ENCODE results near the gene HIVEP1. TPM values are rescaled to one million over a fixed set of nuclear protein-coding genes. Genes with fewer than 3 reads are reported as not detected.

The HIVEP1 gene
- polyA plus RNA-seq, 1 of the 3 experiments (the other 2 are of a cell fraction), result 7.7 TPM

- H3K27me3 ChIP-seq (ENCODE audit: insufficient read depth), result no peaks in the 10 kb centered on the region
- H3K4me1 ChIP-seq (ENCODE audit: control insufficient read depth in 1 of 2, insufficient read depth in 2 of 2, low read depth in 1 of 2, low read length in 1 of 2), result no peaks in the 10 kb centered on the region
- H3K9ac ChIP-seq, result no peak overlapping the region
- H3F3A ChIP-seq (replicated peaks; ENCODE audit: insufficient read depth), result peaks cover 5% of the 10 kb centered on the region
- TF ChIP-seq TEAD4 (IDR thresholded peaks at IDR 0.05; ENCODE audit: borderline replicate concordance, insufficient read depth), result no peak
- no peak for TF ChIP-seq TCF12 (IDR thresholded peaks at IDR 0.05)
- TF ChIP-seq SMC3 (IDR thresholded peaks at IDR 0.05; ENCODE audit: low read depth, low read length), result no peak
- TF ChIP-seq, protein P1, sequence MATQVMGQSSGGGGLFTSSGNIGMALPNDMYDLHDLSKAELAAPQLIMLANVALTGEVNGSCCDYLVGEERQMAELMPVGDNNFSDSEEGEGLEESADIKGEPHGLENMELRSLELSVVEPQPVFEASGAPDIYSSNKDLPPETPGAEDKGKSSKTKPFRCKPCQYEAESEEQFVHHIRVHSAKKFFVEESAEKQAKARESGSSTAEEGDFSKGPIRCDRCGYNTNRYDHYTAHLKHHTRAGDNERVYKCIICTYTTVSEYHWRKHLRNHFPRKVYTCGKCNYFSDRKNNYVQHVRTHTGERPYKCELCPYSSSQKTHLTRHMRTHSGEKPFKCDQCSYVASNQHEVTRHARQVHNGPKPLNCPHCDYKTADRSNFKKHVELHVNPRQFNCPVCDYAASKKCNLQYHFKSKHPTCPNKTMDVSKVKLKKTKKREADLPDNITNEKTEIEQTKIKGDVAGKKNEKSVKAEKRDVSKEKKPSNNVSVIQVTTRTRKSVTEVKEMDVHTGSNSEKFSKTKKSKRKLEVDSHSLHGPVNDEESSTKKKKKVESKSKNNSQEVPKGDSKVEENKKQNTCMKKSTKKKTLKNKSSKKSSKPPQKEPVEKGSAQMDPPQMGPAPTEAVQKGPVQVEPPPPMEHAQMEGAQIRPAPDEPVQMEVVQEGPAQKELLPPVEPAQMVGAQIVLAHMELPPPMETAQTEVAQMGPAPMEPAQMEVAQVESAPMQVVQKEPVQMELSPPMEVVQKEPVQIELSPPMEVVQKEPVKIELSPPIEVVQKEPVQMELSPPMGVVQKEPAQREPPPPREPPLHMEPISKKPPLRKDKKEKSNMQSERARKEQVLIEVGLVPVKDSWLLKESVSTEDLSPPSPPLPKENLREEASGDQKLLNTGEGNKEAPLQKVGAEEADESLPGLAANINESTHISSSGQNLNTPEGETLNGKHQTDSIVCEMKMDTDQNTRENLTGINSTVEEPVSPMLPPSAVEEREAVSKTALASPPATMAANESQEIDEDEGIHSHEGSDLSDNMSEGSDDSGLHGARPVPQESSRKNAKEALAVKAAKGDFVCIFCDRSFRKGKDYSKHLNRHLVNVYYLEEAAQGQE (IDR thresholded peaks at IDR 0.05; ENCODE audit: low read depth, low read length), result no peak
- TF ChIP-seq POLR2AphosphoS5 (IDR thresholded peaks at IDR 0.05; ENCODE audit: low read depth, low read length), result no peak
- no peak for TF ChIP-seq IRF3 (IDR thresholded peaks at IDR 0.05; ENCODE audit: low read depth, low read length)
- no peak for TF ChIP-seq FOSL2 (IDR thresholded peaks at IDR 0.05; ENCODE audit: borderline replicate concordance, low read depth)
- no peak for TF ChIP-seq RAD21 (IDR thresholded peaks at IDR 0.05; ENCODE audit: low read length)
- no peak for TF ChIP-seq MXI1 (IDR thresholded peaks at IDR 0.05; ENCODE audit: low read depth, low read length)
- ChIA-PET CTCF (no interaction called here), POLR2A (no interaction called here)
- no peaks in the 10 kb centered on the region for H3K9me3 ChIP-seq
- H3K79me2 ChIP-seq (ENCODE audit: insufficient read depth), result no peaks in the 10 kb centered on the region
- H3K36me3 ChIP-seq (replicated peaks in 1 of 2; ENCODE audit: control insufficient read depth in 1 of 2, insufficient read depth in 2 of 2, low read length in 1 of 2), result no peaks in the 10 kb centered on the region
- H2AFZ ChIP-seq (ENCODE audit: low read depth), result no peak overlapping the region
- H3K9me2 ChIP-seq, result no peaks in the 10 kb centered on the region
- DNase-seq, result no peak
- 99% methylated on average over 4 of the region's 5 CpGs for WGBS (ENCODE audit: low lambda C conversion rate)
- no peak overlapping the region for H3K4me3 ChIP-seq (ENCODE audit: low read depth in 2 of 2, low read length in 1 of 2)
- H3K27ac ChIP-seq (ENCODE audit: low read depth in 2 of 2, low read length in 1 of 2), result no peak overlapping the region
- H4K20me1 ChIP-seq (ENCODE audit: insufficient read depth), result no peaks in the 10 kb centered on the region
- H3K4me2 ChIP-seq, result no peak overlapping the region
Measured at GRCh38 chr6:12171717-12172116, 159.6 kb downstream of the HIVEP1 start.

GRCh38 chr6:12172572-12172971 is 160.5 kb downstream of the HIVEP1 start:
- POLR2A ChIA-PET, result no interaction called here
- CTCF ChIA-PET, result no interaction called here
- 57% methylated on average over 2 of the region's 2 CpGs for WGBS (ENCODE audit: low lambda C conversion rate)

More at GRCh38 chr6:12172572-12172971, 160.5 kb downstream of the HIVEP1 start:
- DNase-seq, result no peak
- Histone ChIP-seq H4K20me1 (ENCODE audit: insufficient read depth) (no peaks in the 10 kb centered on the region), H3K79me2 (ENCODE audit: insufficient read depth) (no peaks in the 10 kb centered on the region), H3K27ac (ENCODE audit: low read depth in 2 of 2, low read length in 1 of 2) (no peak overlapping the region), H3F3A (replicated peaks; ENCODE audit: insufficient read depth) (no peaks in the 10 kb centered on the region), H3K9ac (no peak overlapping the region), H3K27me3 (ENCODE audit: insufficient read depth) (no peaks in the 10 kb centered on the region), H3K9me3 (no peaks in the 10 kb centered on the region), H3K4me1 (ENCODE audit: control insufficient read depth in 1 of 2, insufficient read depth in 2 of 2, low read depth in 1 of 2, low read length in 1 of 2) (no peaks in the 10 kb centered on the region), H3K4me2 (no peak overlapping the region), H3K36me3 (replicated peaks in 1 of 2; ENCODE audit: control insufficient read depth in 1 of 2, insufficient read depth in 2 of 2, low read length in 1 of 2) (no peaks in the 10 kb centered on the region), H2AFZ (ENCODE audit: low read depth) (no peak overlapping the region), H3K9me2 (no peaks in the 10 kb centered on the region), H3K4me3 (ENCODE audit: low read depth in 2 of 2, low read length in 1 of 2) (no peak overlapping the region)
- TF ChIP-seq USF2 (IDR thresholded peaks at IDR 0.05; ENCODE audit: borderline replicate concordance, low read depth, low read length), result no peak
- TF ChIP-seq RFX5 (IDR thresholded peaks at IDR 0.05; ENCODE audit: low read length), result no peak
- no peak for TF ChIP-seq NFIC (IDR thresholded peaks at IDR 0.05; ENCODE audit: borderline replicate concordance)
- no peak for TF ChIP-seq FOSL2 (IDR thresholded peaks at IDR 0.05; ENCODE audit: borderline replicate concordance, low read depth)
- TF ChIP-seq JUND (IDR thresholded peaks at IDR 0.05), result no peak
- no peak for TF ChIP-seq CHD2 (IDR thresholded peaks at IDR 0.05; ENCODE audit: low read length, partially characterized antibody)
- no peak for TF ChIP-seq RXRA (IDR thresholded peaks at IDR 0.05; ENCODE audit: borderline replicate concordance, low read depth)
- no peak for TF ChIP-seq EP300 (IDR thresholded peaks at IDR 0.05; ENCODE audit: borderline replicate concordance in 1 of 2, low read depth in 1 of 2, low read length in 1 of 2)
- no peak for TF ChIP-seq SIN3A (IDR thresholded peaks at IDR 0.05; ENCODE audit: borderline replicate concordance, low read depth, low read length)
- no peak for TF ChIP-seq ELF1 (IDR thresholded peaks at IDR 0.05)

Data from SK-N-SH (cell line).